Measurements from ENCODE around the gene IMMT.
A peak's percentile ranks its signal among the peaks of the same experiment; 100 is the strongest.

The IMMT gene

DNA sequence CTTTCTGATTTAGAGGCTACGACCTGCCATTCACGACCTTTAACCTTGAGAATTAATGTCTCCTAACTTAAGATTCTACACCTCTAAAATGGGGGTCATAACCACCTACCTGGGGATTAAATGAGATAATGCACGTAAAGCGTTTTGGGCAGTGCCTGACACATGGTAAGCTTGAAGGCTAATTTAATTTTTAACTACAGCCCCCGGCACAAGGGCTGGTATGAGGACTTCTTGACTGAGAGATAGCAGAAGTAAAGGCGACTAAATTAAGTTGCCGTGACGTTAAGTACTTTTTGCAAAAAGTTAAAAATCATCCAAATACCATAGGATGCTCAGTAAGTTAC is 4.5 kb upstream of the IMMT start:
- no peak for DNase-seq (ENCODE audit: low spot score)

DNA sequence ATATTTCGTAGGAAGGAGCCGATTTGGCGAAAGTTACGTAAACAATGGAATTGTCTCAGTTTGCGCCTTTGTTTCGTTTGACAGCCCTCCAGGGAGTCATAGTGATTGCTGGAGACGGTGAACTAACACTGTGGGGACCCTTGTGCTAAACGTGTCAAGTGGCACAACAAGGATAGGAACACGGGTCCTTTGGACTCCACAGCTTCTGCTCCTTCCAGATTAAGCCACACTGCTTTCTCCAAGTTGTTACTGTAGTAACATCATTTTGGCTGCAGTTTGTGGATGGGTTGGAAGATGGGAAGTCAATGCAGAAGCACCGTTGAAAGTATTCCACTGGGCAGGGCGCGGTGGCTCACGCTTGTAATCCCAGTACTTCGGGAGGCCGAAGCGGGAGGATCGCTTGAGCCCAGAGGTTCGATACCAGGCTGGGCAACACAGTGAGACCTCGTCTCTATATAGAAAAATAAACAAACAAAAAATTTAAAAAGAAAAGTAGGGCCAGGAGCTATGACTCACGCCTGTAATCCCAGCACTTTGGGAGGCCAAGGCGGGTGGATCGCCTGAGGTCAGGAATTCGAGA is 636 bp upstream of the IMMT start:
- DNase-seq (ENCODE audit: low spot score) = no peak

DNA sequence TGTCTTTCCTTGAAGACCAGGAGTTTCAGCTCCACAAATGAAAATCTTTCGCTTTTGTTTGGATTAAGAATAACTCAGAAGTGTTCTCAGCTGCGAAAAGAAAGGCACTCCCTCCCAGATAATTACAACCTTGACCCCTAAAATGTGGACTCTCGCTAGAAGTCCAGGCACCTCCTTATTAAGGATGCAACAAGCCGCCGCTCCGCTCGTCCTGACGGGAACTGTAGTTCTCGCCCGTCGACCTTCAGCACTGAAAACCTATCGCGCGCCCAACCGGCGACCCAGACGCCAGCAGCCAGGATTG is 559 bp downstream of the IMMT start:
- DNase-seq (ENCODE audit: low spot score) = no peak

DNA sequence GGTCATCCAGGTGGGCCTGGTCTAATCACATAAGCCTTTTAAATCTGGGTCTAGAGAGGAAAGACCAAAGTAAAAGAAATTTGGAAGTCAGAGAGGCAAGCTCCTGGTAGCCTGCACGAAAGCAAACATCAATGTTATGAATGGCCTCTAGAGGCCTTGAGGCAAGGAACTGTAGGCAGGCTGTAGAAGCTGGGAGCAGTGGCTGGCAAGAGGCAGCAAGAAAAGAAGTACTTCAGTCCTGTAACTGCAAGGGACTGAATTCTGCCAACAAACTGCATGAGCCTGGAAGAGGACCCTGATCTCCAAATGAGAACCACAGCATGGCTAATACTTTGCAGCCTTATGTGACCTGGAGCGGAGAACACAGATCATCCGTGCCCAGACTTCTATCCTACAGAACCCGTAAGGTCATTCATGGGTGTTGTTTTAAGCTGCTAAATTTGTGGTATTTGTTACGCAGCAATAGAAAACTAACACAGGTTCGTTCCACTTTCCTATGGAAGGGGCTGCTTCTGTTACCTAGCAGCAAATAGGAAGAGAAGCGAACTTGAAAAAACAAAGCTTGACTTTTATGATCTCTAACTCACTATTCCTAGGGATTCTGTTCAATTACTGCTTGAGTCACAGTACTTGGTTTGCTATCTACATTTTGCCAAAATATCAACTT is 1.2 kb downstream of the IMMT start:
- DNase-seq (ENCODE audit: low spot score) = peak; percentile 42

DNA sequence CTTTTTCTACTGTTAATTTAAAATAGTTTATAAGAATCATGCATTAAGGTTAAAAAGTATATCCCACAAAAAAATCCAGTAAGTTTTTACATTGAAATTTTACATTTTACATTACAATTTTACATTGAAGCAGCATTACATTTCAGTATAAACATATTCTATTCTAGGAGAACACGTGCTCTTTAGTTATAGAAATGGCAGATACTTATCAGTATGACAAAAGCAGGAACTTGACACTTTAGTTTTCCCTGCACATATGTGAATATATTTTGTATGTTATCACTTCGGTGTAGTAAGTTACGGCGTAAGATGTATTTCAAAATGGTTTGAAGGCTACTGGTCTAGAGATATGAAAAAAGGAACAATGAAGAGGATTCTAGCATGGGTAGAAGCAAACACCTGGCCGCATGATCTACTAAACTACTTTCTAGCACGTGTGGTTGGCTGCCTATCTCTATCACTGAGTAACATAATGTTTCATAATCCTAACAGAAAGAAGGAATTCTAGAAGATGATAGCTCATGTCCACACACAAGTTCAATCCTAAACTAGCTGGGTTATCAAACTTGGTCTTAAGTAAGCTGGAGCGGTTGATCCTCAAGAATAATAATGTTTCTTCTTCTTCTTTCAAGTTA is 5.4 kb downstream of the IMMT start:
- no peak for DNase-seq (ENCODE audit: low spot score)

DNA sequence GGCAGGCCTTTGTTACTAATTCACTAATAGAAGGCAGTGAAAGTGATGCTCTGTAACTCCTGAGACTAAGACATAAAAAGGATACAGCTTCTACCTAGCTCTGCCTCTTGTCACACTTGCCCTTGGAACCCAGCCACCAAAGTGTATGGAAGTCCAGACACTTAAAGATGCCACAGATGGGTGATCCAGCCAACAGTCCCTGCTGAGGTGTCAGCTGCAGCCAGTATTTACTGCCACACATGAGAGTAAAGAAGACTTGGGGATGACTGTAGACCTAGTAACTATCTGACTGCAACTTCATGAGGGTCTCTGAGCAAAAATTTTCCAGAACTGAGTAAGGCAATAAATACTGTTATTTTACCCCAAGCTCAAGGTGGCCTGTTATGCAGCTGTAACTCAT is 8.8 kb downstream of the IMMT start:
- no peak for DNase-seq (ENCODE audit: low spot score)

DNA sequence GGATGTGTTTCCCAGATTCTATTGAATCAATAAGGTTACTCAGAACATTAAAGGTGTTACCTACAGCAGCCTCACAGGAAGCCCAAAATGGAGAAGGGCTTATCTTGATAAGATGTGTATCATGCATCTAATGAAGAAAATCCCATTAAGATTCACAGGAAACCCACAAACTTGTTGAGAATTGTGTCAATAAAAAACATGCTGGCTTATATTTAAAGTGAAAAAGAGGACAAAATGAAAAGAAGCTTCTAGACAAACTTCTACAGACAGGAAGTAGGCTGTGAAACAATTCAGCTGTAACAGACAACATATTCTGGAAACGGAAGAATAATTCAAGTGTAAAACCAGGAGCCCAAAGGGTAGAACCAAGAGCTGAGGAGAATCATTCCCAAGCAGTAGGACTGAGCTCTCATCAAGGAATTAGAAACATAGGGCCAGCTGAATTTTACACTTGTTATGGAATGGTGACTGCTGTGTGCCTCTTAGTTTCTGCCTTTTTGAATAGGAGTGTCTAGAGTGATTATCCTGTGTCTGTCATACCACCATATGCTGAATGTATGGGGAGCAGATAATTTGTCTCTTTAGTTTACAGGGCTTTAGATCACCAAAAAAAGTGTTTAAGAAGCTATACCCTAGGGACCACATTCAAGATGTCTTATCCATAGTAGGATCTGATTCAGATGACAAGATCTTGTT is 9.6 kb downstream of the IMMT start:
- no peak for DNase-seq (ENCODE audit: low spot score)

DNA sequence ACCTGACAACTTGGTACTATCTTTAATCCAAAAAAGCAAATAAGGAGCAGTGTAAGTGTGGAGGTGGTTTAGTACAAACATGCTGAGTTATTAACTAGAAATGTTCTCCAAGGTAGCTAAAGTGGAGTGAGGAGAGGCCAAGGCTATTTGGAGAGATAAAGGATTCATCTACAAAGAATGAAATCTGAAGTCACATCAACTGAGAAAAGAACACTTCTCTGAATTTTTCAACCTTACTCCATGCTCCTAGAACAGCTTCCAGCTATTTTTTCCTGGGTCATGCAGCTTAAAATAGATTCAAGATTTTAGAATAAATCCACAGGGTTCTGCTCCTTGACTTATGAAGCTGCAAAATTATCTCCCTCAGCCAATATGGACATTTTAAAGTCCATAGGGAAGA is 18.7 kb downstream of the IMMT start:
- no peak for DNase-seq (ENCODE audit: low spot score)

DNA sequence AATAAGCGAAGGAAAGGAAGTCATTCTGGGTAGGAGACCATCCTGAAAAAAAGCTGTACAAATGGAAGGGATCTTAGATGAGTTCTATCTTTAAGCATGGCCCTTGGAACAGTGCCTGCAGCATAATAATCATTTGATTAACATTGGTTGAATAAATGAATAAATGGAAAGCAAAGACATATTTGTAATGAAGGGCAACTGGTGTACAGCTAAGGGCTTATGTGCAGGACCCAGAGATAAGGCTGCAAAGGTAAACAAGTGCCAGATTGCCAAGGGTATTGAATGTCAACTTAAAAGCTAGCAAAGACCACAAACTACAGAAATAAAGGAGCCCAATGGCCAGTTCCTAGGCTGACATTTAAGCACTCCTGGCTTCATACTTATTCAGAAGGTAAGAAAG is 19.4 kb downstream of the IMMT start:
- no peak for DNase-seq (ENCODE audit: low spot score)

DNA sequence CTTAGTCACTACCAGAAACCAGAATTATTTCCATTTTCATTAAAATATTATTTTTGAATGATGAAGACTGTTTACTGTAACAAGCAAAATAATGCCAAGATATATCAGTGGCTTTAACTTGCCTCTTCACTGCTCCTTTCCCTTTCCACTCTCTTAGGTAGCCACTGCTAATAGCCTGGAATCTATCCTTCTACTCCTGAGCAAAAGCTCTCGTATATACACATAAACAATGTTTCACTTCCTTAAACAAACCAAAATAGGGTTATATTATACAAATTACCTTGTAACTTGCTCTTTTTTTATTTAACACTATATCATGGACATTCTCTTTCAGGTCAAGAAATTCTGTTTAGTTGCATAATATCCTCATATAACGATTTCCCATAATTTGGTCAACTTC is 20.8 kb downstream of the IMMT start:
- no peak for DNase-seq (ENCODE audit: low spot score)

DNA sequence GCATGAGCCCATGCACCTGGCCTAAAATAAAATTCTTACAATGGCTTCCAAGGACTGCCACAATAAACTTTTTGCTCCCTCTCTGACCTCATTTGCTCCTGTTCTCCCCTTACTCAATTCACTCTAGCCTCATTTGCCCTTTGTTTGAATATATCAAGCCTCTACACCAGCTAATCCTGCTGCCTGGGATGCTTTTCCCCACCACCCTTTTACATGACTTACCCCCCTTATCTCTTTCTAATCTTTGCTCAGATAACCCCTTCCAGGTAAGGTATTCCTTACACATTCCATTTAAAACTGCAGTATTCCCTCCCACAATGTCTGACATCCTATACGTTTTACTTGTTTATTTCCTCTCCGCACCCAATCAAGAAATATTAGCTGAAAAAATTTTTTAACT is 22.7 kb downstream of the IMMT start:
- DNase-seq (ENCODE audit: low spot score) = no peak

DNA sequence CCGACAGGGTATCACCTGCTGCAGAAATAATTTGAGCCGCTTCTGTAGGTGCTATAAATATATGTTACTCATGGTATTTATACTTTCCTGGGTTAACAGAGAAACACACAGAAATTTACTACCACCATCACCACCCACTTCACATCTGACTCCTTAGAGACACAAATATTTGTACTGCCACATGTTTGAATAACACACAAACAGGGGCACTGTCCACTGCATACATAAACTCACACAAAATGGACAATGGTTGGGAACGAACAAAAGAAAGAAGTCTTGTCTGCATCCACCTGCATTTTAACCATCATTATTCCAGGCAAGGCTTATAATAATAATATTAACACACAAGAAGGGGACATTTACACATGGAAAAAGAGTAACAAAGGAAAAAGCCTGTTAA is 24.0 kb downstream of the IMMT start:
- no peak for DNase-seq (ENCODE audit: low spot score)

DNA sequence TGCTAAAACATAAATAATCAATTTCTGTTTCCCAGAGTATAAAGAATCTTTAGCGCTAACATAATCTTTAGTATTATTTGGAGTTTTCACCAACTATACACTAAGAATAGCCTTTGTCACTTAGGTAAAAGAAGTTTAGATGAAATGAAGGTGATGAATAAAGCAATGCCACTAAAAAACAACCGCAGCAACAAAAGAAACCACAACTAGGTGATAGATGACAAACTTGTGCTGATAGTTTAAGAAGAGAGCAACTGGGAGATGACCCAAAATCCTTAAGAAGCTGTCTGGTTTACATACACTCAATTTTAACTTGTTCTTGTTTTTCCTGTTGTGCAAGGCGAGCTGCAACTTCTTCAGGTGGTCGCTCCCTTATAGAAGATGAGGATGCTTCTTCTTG is 24.8 kb downstream of the IMMT start:
- no peak for DNase-seq (ENCODE audit: low spot score)

DNA sequence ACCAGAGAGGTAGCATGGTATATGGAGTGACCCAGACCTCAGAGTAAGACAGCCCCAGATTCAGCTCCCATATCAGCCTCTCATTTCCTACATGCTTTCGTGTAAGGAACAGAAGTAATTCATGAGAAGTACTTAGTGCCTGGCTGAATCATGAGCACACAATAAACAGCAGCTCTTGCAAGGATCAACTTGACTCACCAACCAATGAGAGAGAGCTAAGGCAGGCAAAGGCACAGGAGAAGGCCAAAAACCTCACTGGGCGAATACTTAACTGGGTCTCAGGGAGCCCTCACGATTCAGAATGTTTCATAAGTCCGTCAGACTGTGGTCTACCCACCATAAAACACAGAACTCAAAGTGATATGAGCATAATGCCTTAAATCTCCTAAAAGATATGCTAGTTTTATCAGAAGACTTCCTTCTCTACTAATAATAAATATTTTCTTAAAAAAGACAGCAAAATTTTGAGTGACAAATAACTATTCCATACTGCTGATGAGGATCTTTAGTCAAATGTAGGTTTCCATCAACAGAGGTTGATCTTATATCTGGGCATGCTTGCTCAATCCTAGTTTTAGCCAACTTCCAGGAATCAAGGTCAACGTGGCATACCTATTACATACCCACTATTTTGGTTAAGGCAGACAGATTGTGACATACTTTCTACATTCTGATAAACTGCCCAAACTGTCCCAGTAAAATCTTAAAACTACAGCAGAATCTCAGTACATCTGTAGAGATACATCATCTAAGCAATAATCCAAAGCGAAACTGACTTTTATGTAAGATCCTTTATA is 34.9 kb downstream of the IMMT start:
- no peak for DNase-seq (ENCODE audit: low spot score)

DNA sequence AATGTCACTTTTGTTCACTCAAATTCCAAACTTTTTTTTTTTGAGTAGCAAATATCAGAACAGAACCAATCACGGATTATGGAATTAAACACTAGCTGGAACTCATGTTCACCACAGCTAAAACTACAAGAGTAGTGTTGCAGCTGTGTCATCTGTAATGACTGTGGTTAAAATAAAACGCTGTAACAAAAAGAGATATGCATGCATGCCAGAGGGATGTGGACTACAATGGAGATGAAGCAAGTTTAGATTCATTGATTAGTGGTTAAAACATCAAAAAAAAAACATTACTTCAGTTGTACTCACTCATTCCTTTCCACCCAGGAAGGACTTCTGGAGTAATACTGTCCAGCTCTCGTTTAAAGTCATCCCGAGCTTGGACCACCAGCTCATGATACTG is 37.0 kb downstream of the IMMT start:
- DNase-seq (ENCODE audit: low spot score) = no peak

DNA sequence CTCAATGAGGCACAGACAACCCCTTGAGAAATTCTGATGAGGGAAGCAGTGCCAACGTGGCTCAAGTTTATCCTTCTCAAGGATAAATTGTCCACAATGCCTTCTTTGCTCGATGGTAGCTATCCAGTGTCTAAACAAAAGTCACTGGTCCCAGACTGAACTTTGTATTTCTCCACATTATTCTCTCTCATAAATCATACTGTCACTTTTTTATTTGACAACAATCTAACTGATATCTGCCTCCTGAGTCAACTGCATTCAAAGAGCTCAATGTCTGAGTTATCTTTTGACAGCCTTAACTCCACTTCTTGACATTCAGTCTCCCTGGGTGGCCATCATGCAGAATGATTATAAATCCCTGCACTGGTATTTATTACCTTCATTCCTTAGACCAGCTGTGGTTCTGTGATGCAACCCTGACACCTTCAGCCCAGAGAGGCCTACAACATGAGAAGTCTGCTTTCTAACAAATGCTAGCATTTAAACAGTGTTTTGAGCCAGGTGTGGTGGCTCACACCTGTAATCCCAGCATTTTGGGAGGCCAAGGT is 38.2 kb downstream of the IMMT start:
- DNase-seq (ENCODE audit: low spot score) = no peak

DNA sequence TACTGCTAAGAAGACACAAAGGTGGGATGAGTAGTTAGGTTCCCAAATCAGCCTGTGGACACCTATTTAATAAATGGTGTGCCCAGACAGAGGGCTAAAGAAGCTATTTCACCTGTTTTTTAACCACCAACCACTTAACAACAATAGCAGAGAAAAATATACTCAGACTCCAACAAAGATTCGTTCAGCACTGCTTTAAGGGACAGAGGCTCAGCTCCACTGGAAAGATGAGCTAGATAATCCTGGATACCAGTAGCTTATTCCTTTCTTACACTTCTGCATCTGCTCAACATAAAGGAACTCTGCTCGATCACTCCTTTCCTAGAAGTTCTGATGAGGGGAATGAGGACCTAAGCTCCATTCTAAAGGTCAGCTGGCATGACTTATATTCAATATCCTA is 44.8 kb downstream of the IMMT start:
- no peak for DNase-seq (ENCODE audit: low spot score)

DNA sequence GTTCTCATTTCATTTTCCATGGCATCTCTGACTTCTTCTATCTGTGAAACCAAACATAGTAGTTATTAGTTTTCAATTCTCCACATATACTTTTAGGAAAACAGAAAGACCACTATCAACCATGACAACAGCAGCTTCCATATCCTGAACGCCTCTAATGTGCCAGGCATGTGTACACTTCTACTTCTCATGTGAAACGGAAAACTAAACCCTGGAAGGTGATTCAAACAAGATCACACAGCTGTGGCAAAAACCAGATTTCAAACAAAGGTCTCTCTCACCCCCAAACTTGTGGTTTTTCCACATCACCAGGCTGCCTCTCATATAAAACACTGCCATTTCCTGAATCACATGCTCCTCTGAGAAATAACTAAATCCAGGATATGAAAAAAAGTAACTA is 47.5 kb downstream of the IMMT start:
- no peak for DNase-seq (ENCODE audit: low spot score)

DNA sequence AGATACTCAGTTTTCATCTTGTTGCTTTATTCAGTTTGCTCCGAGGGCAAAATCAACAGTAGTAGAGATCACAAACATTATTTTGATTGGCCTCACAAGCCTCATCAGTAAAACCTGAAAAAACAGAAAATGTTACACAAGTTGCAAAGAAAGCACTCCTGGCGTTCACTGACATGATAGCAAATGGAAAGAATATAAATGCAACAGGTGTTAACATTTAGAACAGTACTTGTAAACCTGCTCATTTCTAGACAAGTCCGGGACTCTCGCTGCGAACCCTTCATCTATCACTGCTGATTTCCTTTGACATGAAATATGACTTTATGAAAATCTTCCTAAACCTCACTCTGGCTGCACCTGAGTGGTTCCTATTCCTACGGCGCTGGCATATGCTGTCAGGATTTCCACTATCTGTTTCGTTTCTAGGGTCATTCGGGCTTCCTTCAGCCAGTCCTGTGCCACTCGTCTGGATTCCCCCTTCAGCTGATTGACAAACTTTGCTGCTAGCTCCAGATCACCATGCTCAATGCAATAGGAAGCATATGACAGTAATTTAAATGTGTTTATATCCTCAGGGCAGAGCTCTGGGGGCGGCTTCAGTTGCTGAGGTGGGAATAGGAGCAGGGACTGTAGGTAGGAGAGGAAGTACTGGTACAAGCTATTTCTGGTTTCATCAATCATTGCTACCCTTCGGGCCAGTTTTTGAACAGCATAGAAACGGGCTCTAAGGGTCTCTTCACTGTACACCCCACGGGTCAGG is 51.2 kb downstream of the IMMT start:
- no peak for DNase-seq (ENCODE audit: low spot score)

DNA sequence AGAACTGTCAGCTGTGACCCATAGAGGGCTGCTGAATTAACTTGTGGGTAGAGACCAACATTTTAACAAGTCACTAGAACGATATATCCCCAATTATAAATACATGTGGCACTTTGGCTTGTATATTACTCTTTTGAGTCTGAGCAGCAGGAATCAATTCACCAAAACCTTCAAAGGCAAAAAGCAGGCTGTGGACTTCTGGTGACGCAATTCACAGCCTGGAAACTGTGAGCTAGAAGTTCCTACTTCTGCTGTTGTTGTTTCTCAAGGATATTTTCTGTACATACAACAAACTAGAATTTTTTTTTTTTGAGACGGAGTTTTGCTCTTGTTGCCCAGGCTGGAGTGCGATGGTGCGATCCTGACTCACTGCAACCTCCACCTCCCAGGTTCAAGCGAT is 52.0 kb downstream of the IMMT start:
- no peak for DNase-seq (ENCODE audit: low spot score)

DNA sequence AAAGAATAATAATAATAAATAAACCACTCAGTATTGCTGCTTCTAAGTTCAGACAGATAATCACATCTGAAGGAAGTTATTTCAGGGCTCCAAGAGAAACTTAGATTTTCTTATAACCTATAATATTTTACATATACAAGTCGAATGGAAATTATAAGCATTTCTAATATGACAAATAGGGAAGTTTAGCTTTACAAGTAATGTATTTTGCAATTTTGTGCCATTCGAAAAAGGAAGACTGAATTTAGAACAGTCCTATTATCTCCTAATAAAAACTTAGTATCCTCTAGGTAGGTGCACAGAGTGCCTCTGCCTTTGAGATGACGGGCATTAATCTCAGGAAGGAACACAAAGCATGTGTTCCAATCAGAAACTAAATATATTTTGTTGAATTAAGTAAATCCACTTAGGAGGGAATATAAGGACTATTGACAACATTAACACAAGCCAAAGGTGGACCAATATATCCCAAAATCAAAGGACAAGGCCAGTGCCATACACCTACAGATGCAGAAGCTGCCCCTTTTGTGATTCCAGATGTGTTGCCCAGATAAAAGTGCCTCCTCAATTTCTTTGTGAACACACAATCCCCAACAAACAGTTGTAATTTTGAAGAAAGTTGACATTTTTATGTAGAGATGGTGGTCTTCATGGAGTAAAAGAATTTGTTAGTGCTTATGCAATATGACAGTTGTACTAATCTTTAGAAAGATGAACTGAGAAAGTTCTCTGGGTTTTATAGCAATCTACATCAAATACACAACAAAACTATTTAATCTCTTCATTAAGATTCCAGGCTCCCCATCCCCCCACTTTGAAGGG is 52.6 kb downstream of the IMMT start:
- no peak for DNase-seq (ENCODE audit: low spot score)

Measured in hematopoietic multipotent progenitor cell treated with erythropoietin and hydrocortisone succinate and interleukin-3 and kit ligand, for 15 days (in vitro differentiated cells).